CD4-positive, alpha-beta T cell (primary cell): ENCODE data around the gene MSL1. TPM values are rescaled to one million over a fixed set of nuclear protein-coding genes. Genes with fewer than 3 reads are reported as not detected.

ENCODE experiments used
- ATAC-seq: fragments of 200-7000 bp; cut with Tn5 transposase; one replicate; pipeline ENCODE4 v1.10.0; 2022; ENCODE audit warnings: mild to moderate bottlenecking; ENCODE audit not compliant: poor library complexity
- CTCF ChIA-PET: fragments of 350-600 bp; sonication (Branson Sonifier 250); formaldehyde crosslinking; loops from one replicate; lab custom pipeline; 2021; ENCODE audit warnings: antibody characterized with exemption, inconsistent platforms; lab: Charles Lee
- POLR2A ChIA-PET: fragments of 350-600 bp; sonication (Branson Sonifier 250); formaldehyde crosslinking; loops from one replicate; lab custom pipeline; 2021; ENCODE audit warnings: antibody characterized with exemption, inconsistent platforms; lab: Charles Lee
- DNase-seq, 14 experiments: peaks; one replicate each; pipeline ENCODE4 v3.0.0-alpha.2; 2013 to 2020; ENCODE audit warnings: mixed read lengths in 2 of 14
- H3K27ac ChIP-seq, 2 donors: one replicate each; pipeline versions ENCODE4 v1.5.1 to v1.7.0; 2013; ENCODE audit warnings: low read length in 2 of 2, low read depth in 1 of 2, mild to moderate bottlenecking in 1 of 2
- H3K27me3 ChIP-seq, 2 experiments: 1 replicate in 1 of 2; 2 replicates in 1 of 2; pipeline versions ENCODE4 v1.6.1 to v1.7.0; 2013; ENCODE audit warnings: low read length in 2 of 2, control low read depth in 1 of 2, mild to moderate bottlenecking in 1 of 2, moderate library complexity in 1 of 2; ENCODE audit not compliant: insufficient read depth in 2 of 2, control insufficient read depth in 1 of 2
- H3K36me3 ChIP-seq: one replicate; pipeline ENCODE4 v1.6.1; 2013; ENCODE audit warnings: low read length, control low read depth; ENCODE audit not compliant: insufficient read depth
- H3K4me1 ChIP-seq: one replicate; pipeline ENCODE4 v1.6.1; 2013; ENCODE audit warnings: low read length, control low read depth; ENCODE audit not compliant: insufficient read depth
- H3K4me3 ChIP-seq: one replicate; pipeline ENCODE4 v1.5.1; 2013; ENCODE audit warnings: mild to moderate bottlenecking, low read length, moderate library complexity
- H3K9me3 ChIP-seq, 2 experiments: 1 replicate in 1 of 2; 2 replicates in 1 of 2; pipeline versions ENCODE4 v1.6.1 to v1.7.0; 2013; ENCODE audit warnings: low read length in 2 of 2, mild to moderate bottlenecking in 2 of 2, control low read depth in 1 of 2, moderate library complexity in 1 of 2; ENCODE audit not compliant: control insufficient read depth in 1 of 2, insufficient read depth in 1 of 2
- H3K27ac Mint-ChIP-seq: one replicate; pipeline ENCODE4 v1.8.0; 2020; ENCODE audit warnings: mixed read lengths
- H3K27me3 Mint-ChIP-seq: one replicate; pipeline ENCODE4 v1.8.0; 2021; ENCODE audit warnings: mixed read lengths
- H3K36me3 Mint-ChIP-seq: one replicate; pipeline ENCODE4 v1.8.0; 2021; ENCODE audit warnings: low read depth, mixed read lengths
- H3K4me1 Mint-ChIP-seq: one replicate; pipeline ENCODE4 v1.8.0; 2021; ENCODE audit warnings: low read depth, mixed read lengths
- H3K4me3 Mint-ChIP-seq: one replicate; pipeline ENCODE4 v1.8.0; 2020; ENCODE audit warnings: mild to moderate bottlenecking, mixed read lengths
- H3K9me3 Mint-ChIP-seq: one replicate; pipeline ENCODE4 v1.8.0; 2020; ENCODE audit warnings: mixed read lengths
- intact Hi-C, 2 experiments: fragments of 100-400 bp; cut with DNase I in 1 of 2; cut with micrococcal nuclease in 1 of 2; formaldehyde crosslinking; loops; one replicate each; pipeline versions ENCODE4 v1.15.1 to v1.9.0; 2023 to 2025; cut with DNase I, micrococcal nuclease
- total RNA-seq, 174 experiments: library from RNA in 2 of 174; stranded (reverse) in 2 of 174; gene quantifications; one replicate each; pipeline ENCODE4 v1.2.3 and lab custom pipeline; 2021 to 2026
- TF ChIP-seq, protein P1 (sequence below): fragments of 200-600 bp; IDR thresholded peaks from one replicate; pipeline ENCODE4 v1.8.0; 2022; ENCODE audit warnings: antibody characterized with exemption, mild to moderate bottlenecking

Gene MSL1
- total RNA-seq, 2 experiments from 2014 or later: 77.0 to 79.2 TPM

DNA sequence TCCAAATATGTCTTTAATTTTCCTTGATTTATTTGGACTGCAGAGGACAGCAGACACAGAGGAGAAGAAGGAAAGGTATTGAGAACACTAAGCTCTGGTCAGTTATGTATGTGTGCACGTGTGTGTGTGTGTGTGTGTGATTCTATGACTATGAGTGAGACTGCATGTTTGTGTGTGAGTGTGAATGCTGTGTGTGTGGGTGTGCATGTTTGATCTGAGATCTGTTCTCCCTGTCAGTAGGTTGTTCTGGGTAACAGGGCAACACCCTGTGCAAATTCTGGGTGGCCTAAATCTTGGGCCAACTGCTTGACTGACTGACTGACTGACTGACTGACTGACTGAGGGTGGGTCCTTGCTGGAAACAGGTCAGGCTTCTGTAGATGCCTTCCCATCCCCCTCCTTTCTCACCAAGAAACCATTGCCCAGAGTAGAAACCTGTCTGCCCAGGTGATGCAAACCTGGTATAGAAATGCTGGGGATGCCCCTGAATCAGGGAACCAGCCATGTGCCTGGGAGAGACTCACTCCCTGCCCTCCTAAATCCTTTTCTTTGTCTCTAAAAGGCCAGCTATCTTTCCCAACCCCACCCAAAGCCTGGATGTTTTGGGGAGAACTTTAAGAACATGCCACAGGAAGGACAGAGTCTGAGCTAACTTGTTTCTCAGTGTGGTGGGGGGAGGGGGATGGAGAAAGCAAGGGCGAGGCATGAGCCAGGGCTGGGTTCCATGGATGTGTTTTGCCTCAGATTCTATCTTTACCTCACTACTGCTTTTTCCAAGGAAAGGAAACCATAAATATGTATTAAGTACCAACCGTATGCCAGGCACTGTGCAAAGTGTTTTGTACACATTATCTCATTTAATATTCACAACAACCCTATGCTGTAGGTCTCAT, 16.9 kb upstream of the MSL1 start:
- DNase-seq: peak in 1 of 14 experiments; percentile 28
- no peak overlapping the region for H3K4me3 ChIP-seq
- H3K27ac ChIP-seq: peak overlapping the region in 1 of 2 donors; percentile 25
- H3K9me3 Mint-ChIP-seq: no peaks in the 10 kb centered on the region
- intact Hi-C loops: no loop called here
- peak overlapping the region; percentile 52 for H3K4me3 Mint-ChIP-seq
- no peak for ATAC-seq
- ChIA-PET POLR2A (interaction anchor here (1.0 to 3.0 kb wide), 2 partner anchors 8 to 9 kb away, joined by 6 to 28 read pairs; no protein-coding TSS in a partner anchor), CTCF (interaction anchor here (1.0 to 1.5 kb wide), 2 partner anchors 29 to 92 kb away, joined by 3 to 5 read pairs; no protein-coding TSS in a partner anchor)
- H3K27me3 Mint-ChIP-seq: no peaks in the 10 kb centered on the region
- H3K36me3 Mint-ChIP-seq: peaks cover 8% of the 10 kb centered on the region
- TF ChIP-seq, protein P1, sequence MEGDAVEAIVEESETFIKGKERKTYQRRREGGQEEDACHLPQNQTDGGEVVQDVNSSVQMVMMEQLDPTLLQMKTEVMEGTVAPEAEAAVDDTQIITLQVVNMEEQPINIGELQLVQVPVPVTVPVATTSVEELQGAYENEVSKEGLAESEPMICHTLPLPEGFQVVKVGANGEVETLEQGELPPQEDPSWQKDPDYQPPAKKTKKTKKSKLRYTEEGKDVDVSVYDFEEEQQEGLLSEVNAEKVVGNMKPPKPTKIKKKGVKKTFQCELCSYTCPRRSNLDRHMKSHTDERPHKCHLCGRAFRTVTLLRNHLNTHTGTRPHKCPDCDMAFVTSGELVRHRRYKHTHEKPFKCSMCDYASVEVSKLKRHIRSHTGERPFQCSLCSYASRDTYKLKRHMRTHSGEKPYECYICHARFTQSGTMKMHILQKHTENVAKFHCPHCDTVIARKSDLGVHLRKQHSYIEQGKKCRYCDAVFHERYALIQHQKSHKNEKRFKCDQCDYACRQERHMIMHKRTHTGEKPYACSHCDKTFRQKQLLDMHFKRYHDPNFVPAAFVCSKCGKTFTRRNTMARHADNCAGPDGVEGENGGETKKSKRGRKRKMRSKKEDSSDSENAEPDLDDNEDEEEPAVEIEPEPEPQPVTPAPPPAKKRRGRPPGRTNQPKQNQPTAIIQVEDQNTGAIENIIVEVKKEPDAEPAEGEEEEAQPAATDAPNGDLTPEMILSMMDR: no peak
- no peaks in the 10 kb centered on the region for H3K9me3 ChIP-seq
- H3K27me3 ChIP-seq: no peaks in the 10 kb centered on the region
- H3K36me3 ChIP-seq: no peaks in the 10 kb centered on the region
- peaks cover 97% of the 10 kb centered on the region for H3K4me1 ChIP-seq
- peaks cover 94% of the 10 kb centered on the region for H3K4me1 Mint-ChIP-seq
- H3K27ac Mint-ChIP-seq: peak overlapping the region; percentile 99

DNA sequence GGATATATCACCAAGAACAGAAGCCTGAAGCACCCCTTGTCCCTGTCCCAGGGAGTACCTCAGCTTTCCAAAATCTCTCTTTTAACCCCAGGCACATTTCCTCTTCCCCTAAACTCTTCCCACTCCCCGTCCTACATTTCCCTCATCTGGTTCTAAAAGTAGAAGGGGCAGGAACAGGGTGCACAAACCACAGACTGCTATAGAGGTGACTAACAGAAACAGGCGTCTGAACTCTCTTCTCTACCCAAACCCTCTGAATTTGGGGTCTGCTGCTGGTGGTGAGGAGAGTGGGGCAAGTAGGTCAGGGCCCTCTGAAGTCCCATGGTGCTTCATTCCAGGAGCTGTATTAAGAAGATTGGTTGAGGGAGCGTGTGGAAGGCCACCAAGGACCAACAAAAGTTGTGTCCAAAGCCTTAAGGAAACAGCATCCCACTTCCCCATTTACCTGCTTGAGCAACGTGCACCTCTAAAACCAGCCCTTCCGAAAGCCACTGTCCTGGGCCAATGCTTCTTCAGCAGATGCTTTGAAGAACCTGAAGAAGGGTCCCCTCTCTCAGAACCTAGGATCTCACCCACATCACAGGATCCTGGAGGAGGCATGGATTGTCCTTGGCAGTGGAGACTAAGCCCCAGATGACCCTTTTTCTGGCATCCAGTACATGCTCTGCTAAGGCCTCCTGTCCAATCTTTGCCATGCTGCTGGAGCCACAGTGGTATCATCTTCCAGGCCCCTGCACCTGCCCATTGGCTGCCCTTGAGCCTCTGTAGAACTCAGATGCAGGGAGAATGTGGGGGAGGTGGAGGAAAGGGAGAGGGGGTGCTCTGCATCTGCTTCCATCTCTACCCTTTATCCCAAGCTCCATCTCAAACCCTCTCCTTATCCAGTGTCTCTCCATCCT, 15.7 kb upstream of the MSL1 start:
- Histone ChIP-seq H3K4me1 (peaks cover 97% of the 10 kb centered on the region), H3K27me3 (no peaks in the 10 kb centered on the region), H3K36me3 (no peaks in the 10 kb centered on the region), H3K9me3 (no peaks in the 10 kb centered on the region), H3K27ac (peak overlapping the region; percentile 94 to 95), H3K4me3 (no peak overlapping the region)
- intact Hi-C loops: no loop called here
- Mint-ChIP-seq H3K4me3 (peak overlapping the region; percentile 82), H3K4me1 (peaks cover 94% of the 10 kb centered on the region), H3K36me3 (no peaks in the 10 kb centered on the region), H3K27ac (peak overlapping the region; percentile 99), H3K27me3 (no peaks in the 10 kb centered on the region), H3K9me3 (no peaks in the 10 kb centered on the region)
- ATAC-seq (no peak), DNase-seq (no peak)
- TF ChIP-seq, protein P1: no peak
- CTCF ChIA-PET: interaction anchor here (1.2 to 1.3 kb wide), 2 partner anchors 31 to 63 kb away, joined by 3 read pairs; no protein-coding TSS in a partner anchor
- POLR2A ChIA-PET: interaction anchor here (1.1 to 3.0 kb wide), 8 partner anchors 7 to 217 kb away, joined by 3 to 36 read pairs (median 9); partner anchors contain the start of genes CASC3, MED24 and THRA
